ENCODE measurements around the gene CYB5R4.

GRCh38 chr6:83872386-83873118, 13.1 kb downstream of the CYB5R4 start:
- TF ChIP-seq CTCF (conservative IDR thresholded peaks at IDR 0.05; ENCODE audit: low read depth, low read length) (no peak), EZH2 (IDR thresholded peaks at IDR 0.05; ENCODE audit: borderline replicate concordance, low read depth, low read length, poor library complexity, severe bottlenecking) (no peak)
